H1 (cell line): ENCODE results near the gene GGCX. TPM values are rescaled to one million over a fixed set of nuclear protein-coding genes. Genes with fewer than 3 reads are reported as not detected.

Source experiments
- CTCF ChIA-PET: fragments of 300-600 bp; sonication (Branson Sonifier 250); formaldehyde crosslinking; loops from one replicate; lab custom pipeline; 2021; ENCODE audit not compliant: partially characterized antibody; lab: Charles Lee
- POLR2A ChIA-PET: fragments of 300-600 bp; sonication (Branson Sonifier 250); formaldehyde crosslinking; loops from one replicate; lab custom pipeline; 2021; ENCODE audit warnings: inconsistent platforms; ENCODE audit not compliant: partially characterized antibody; lab: Charles Lee
- DNase-seq, 2 experiments: peaks; one replicate each; pipeline versions ENCODE4 v3.0.0 to v3.0.0-alpha.2; 2010 to 2022; ENCODE audit warnings: low spot score in 2 of 2, low read depth in 1 of 2, mixed read lengths in 1 of 2
- FAIRE-seq: peaks from 2 replicates; lab custom pipeline; 2011; peaks lifted over from hg19 to GRCh38; lab: Jason Lieb, UNC
- H2AFZ ChIP-seq: 2 replicates; pipeline ENCODE4 v1.8.1; 2012; ENCODE audit warnings: low read length, inconsistent platforms
- H2AK5ac ChIP-seq: 2 replicates; pipeline ENCODE4 v1.6.1; 2013; ENCODE audit warnings: low read depth, low read length
- H2BK120ac ChIP-seq: replicated peaks from 2 replicates; pipeline ENCODE3; 2013; ENCODE audit warnings: low read depth, low read length, inconsistent platforms
- H2BK12ac ChIP-seq: 2 replicates; pipeline ENCODE4 v1.6.1; 2013; ENCODE audit warnings: low read depth, low read length
- H2BK15ac ChIP-seq: 2 replicates; pipeline ENCODE4 v1.6.1; 2013; ENCODE audit warnings: low read length
- H2BK20ac ChIP-seq: 2 replicates; pipeline ENCODE4 v1.6.1; 2013; ENCODE audit warnings: low read length
- H2BK5ac ChIP-seq: 2 replicates; pipeline ENCODE4 v1.6.1; 2013; ENCODE audit warnings: low read depth, low read length
- H3K14ac ChIP-seq: 2 replicates; pipeline ENCODE4 v1.6.1; 2013; ENCODE audit warnings: inconsistent platforms; ENCODE audit not compliant: insufficient read length
- H3K18ac ChIP-seq: 2 replicates; pipeline ENCODE4 v1.6.1; 2013; ENCODE audit warnings: low read length; ENCODE audit errors: extremely low read depth
- H3K23ac ChIP-seq: 2 replicates; pipeline ENCODE4 v1.6.1; 2013; ENCODE audit warnings: inconsistent platforms; ENCODE audit not compliant: insufficient read length
- H3K23me2 ChIP-seq: 2 replicates; pipeline ENCODE4 v1.6.1; 2013; ENCODE audit warnings: low read depth, low read length
- H3K27ac ChIP-seq: 2 replicates; pipeline ENCODE4 v1.6.1; 2011; ENCODE audit warnings: low read depth, low read length, inconsistent platforms
- H3K27me3 ChIP-seq, 4 experiments: replicated peaks in 1 of 4; 1 replicate in 1 of 4; 2 replicates in 3 of 4; pipeline versions ENCODE4 v1.6.1 to v1.8.1; 2011 to 2013; ENCODE audit warnings: low read length in 3 of 4, mild to moderate bottlenecking in 3 of 4, inconsistent platforms in 2 of 4, mixed read lengths in 2 of 4, moderate library complexity in 1 of 4; ENCODE audit not compliant: control insufficient read depth in 3 of 4, insufficient read depth in 3 of 4; ENCODE audit errors: extremely low read depth in 1 of 4
- H3K36me3 ChIP-seq, 4 experiments: 2 replicates each; pipeline versions ENCODE4 v1.6.1 to v1.8.1; 2011 to 2013; ENCODE audit warnings: mild to moderate bottlenecking in 4 of 4, low read length in 3 of 4, moderate library complexity in 2 of 4, control low read depth in 1 of 4, inconsistent platforms in 1 of 4; ENCODE audit not compliant: insufficient read depth in 4 of 4, control insufficient read depth in 2 of 4
- H3K4ac ChIP-seq: replicated peaks from 2 replicates; pipeline ENCODE3; 2013; ENCODE audit warnings: low read length, low read depth, mixed read lengths, inconsistent platforms; ENCODE audit not compliant: insufficient read length
- H3K4me1 ChIP-seq, 4 experiments: replicated peaks in 1 of 4; 1 replicate in 1 of 4; 2 replicates in 3 of 4; pipeline versions ENCODE4 v1.6.1 to v1.8.1; 2011 to 2013; ENCODE audit warnings: low read length in 3 of 4, inconsistent platforms in 2 of 4, mixed read lengths in 1 of 4; ENCODE audit not compliant: insufficient read depth in 4 of 4, control insufficient read depth in 3 of 4
- H3K4me2 ChIP-seq, 2 experiments: 2 replicates each; pipeline versions ENCODE4 v1.6.1 to v1.8.1; 2011 to 2013; ENCODE audit warnings: low read depth in 2 of 2, low read length in 2 of 2, control low read depth in 1 of 2, inconsistent platforms in 1 of 2, mild to moderate bottlenecking in 1 of 2; ENCODE audit not compliant: insufficient read depth in 1 of 2
- H3K4me3 ChIP-seq, 4 experiments: fragments of 200-600, 300-600 bp in 1 of 4; sonication (generic), shearing (Covaris generic), sonication (Bioruptor Twin) in 1 of 4; 2 replicates each; pipeline versions ENCODE4 v1.5.1 to v1.8.1; 2011 to 2016; ENCODE audit warnings: low read length in 4 of 4, low read depth in 3 of 4, control low read depth in 2 of 4, inconsistent platforms in 2 of 4, mild to moderate bottlenecking in 2 of 4, mixed read lengths in 1 of 4, moderate library complexity in 1 of 4; ENCODE audit not compliant: insufficient read depth in 2 of 4; ENCODE audit errors: extremely low read depth in 1 of 4
- H3K56ac ChIP-seq: replicated peaks from 2 replicates; pipeline ENCODE3; 2013; ENCODE audit warnings: low read depth, mild to moderate bottlenecking, mixed read lengths, low read length, inconsistent platforms; ENCODE audit not compliant: insufficient read length
- H3K79me1 ChIP-seq: 2 replicates; pipeline ENCODE4 v1.6.1; 2013; ENCODE audit warnings: low read depth, low read length, control low read depth
- H3K79me2 ChIP-seq, 2 experiments: 2 replicates each; pipeline versions ENCODE4 v1.6.1 to v1.8.1; 2012 to 2013; ENCODE audit warnings: low read length in 2 of 2, mild to moderate bottlenecking in 2 of 2, inconsistent platforms in 1 of 2; ENCODE audit not compliant: insufficient read depth in 2 of 2, control insufficient read depth in 1 of 2
- H3K9ac ChIP-seq, 4 experiments: replicated peaks in 1 of 4; 1 replicate in 1 of 4; 2 replicates in 3 of 4; pipeline versions ENCODE4 v1.6.1 to v1.8.1; 2011 to 2013; ENCODE audit warnings: low read depth in 3 of 4, low read length in 3 of 4, control low read depth in 2 of 4, mild to moderate bottlenecking in 2 of 4, moderate library complexity in 2 of 4, inconsistent platforms in 1 of 4; ENCODE audit errors: extremely low read depth in 1 of 4
- H3K9me3 ChIP-seq, 2 experiments: 2 replicates each; pipeline versions ENCODE4 v1.6.1 to v1.8.1; 2012 to 2013; ENCODE audit warnings: mild to moderate bottlenecking in 2 of 2, moderate library complexity in 2 of 2, control low read depth in 1 of 2, inconsistent platforms in 1 of 2, low read depth in 1 of 2, low read length in 1 of 2, mixed read lengths in 1 of 2; ENCODE audit not compliant: insufficient read depth in 2 of 2
- H4K20me1 ChIP-seq, 2 experiments: replicated peaks in 1 of 2; 2 replicates each; pipeline versions ENCODE3 to v1.8.1; 2011 to 2013; ENCODE audit warnings: inconsistent platforms in 2 of 2, low read length in 2 of 2, mild to moderate bottlenecking in 1 of 2; ENCODE audit not compliant: insufficient read depth in 2 of 2, control insufficient read depth in 1 of 2
- H4K5ac ChIP-seq: 2 replicates; pipeline ENCODE4 v1.6.1; 2013; ENCODE audit warnings: low read length, low read depth, mixed read lengths, inconsistent platforms; ENCODE audit not compliant: insufficient read length
- H4K8ac ChIP-seq: 2 replicates; pipeline ENCODE4 v1.8.0; 2013; ENCODE audit warnings: mild to moderate bottlenecking, moderate library complexity, low read length, inconsistent platforms; ENCODE audit not compliant: insufficient read depth; ENCODE audit errors: extremely low read depth
- H4K91ac ChIP-seq: replicated peaks from 2 replicates; pipeline ENCODE3; 2013; ENCODE audit warnings: low read length, mixed read lengths, inconsistent platforms; ENCODE audit not compliant: insufficient read length
- BACH1 ChIP-seq: IDR thresholded peaks from 2 replicates; pipeline ENCODE4 v1.6.1; 2012; ENCODE audit warnings: low read length, improper control_type of control experiment
- BRCA1 ChIP-seq: IDR thresholded peaks from 2 replicates; pipeline ENCODE4 v1.6.1; 2012; ENCODE audit warnings: low read depth, low read length, improper control_type of control experiment
- CEBPB ChIP-seq: IDR thresholded peaks from 2 replicates; pipeline ENCODE4 v1.6.1; 2012; ENCODE audit warnings: low read depth, low read length
- CHD2 ChIP-seq: IDR thresholded peaks from 2 replicates; pipeline ENCODE4 v1.6.1; 2012; ENCODE audit warnings: low read length, improper control_type of control experiment
- CTBP2 ChIP-seq: IDR thresholded peaks from 2 replicates; pipeline ENCODE4 v1.7.0; 2011; ENCODE audit warnings: borderline replicate concordance, mild to moderate bottlenecking, moderate library complexity, mixed read lengths, low read length; ENCODE audit not compliant: insufficient read depth, insufficient read length
- E2F6 ChIP-seq: IDR thresholded peaks from 2 replicates; pipeline ENCODE4 v1.6.1; 2012; ENCODE audit warnings: inconsistent platforms
- EZH2 ChIP-seq: fragments of 200-600 bp; sonication (generic); IDR thresholded peaks from 2 replicates; pipeline ENCODE4 v1.7.1; 2012; ENCODE audit warnings: low read depth, mild to moderate bottlenecking, moderate library complexity, low read length, inconsistent platforms; ENCODE audit not compliant: severe bottlenecking
- HDAC6 ChIP-seq: IDR thresholded peaks from one replicate; pipeline ENCODE4 v1.7.1; 2012; ENCODE audit warnings: low read depth, mild to moderate bottlenecking, inconsistent platforms, low read length, moderate library complexity
- NANOG ChIP-seq: IDR thresholded peaks from 2 replicates; pipeline ENCODE4 v1.6.1; 2011; ENCODE audit warnings: low read length, low read depth, mild to moderate bottlenecking, inconsistent platforms; ENCODE audit not compliant: insufficient read depth, poor library complexity, severe bottlenecking
- POLR2A ChIP-seq, 2 experiments: IDR thresholded peaks; 1 replicate in 1 of 2; 2 replicates in 1 of 2; pipeline ENCODE4 v1.6.1; 2011; ENCODE audit warnings: low read depth in 2 of 2, low read length in 2 of 2, mild to moderate bottlenecking in 2 of 2; ENCODE audit errors: control extremely low read depth in 1 of 2
- RNF2 ChIP-seq: fragments of 200-900, 300-1000 bp; sonication (generic); IDR thresholded peaks from 2 replicates; pipeline ENCODE4 v1.7.1; 2016; ENCODE audit warnings: borderline replicate concordance, low read depth, mild to moderate bottlenecking, antibody characterized with exemption, low read length; ENCODE audit not compliant: poor library complexity, severe bottlenecking; ENCODE audit errors: missing control alignments
- SP1 ChIP-seq: IDR thresholded peaks from 2 replicates; pipeline ENCODE4 v1.6.1; 2011; ENCODE audit warnings: low read depth, low read length
- SRF ChIP-seq: IDR thresholded peaks from 2 replicates; pipeline ENCODE4 v1.6.1; 2011; ENCODE audit warnings: mild to moderate bottlenecking, low read depth, low read length, moderate library complexity
- ZNF274 ChIP-seq: IDR thresholded peaks from 2 replicates; pipeline ENCODE4 v1.7.0; 2012; ENCODE audit warnings: low read length, borderline replicate concordance; ENCODE audit errors: extremely low read depth
- WGBS, 2 experiments: shearing (Covaris generic) in 1 of 2; methylation state at CpG; one replicate each; pipeline versions ENCODE4 v1.1.6 to v1.1.7; 2013 to 2015; ENCODE audit warnings: low lambda C conversion rate in 2 of 2, mixed read lengths in 2 of 2, inconsistent platforms in 1 of 2, low coverage in 1 of 2, missing lambda C conversion rate in 1 of 2; ENCODE audit not compliant: insufficient replicate concordance in 2 of 2, insufficient coverage in 1 of 2, insufficient read length in 1 of 2; ENCODE audit errors: extremely low coverage in 1 of 2, missing lambda C conversion rate in 1 of 2; 5-methylcytosine and 5-hydroxymethylcytosine counted together
- polyA plus RNA-seq, 7 experiments: library from polyadenylated mRNA; depleted of rRNA in 3 of 7; stranded (reverse) in 5 of 7; unstranded in 2 of 7; fragments of >200 nt in 5 of 7; fragments of 200-250 nt in 2 of 7; gene quantifications; 1 replicate in 5 of 7; 2 replicates in 1 of 7; 4 replicates in 1 of 7; pipeline versions ENCODE4 v1.2.1 to v1.2.3, GENCODE V29; 2011 to 2013; ENCODE audit warnings: missing spikeins in 2 of 7, mixed read lengths in 2 of 7
- total RNA-seq: library from RNA; stranded (reverse); fragmentation: NEBNext Ultra II Directional; extraction: Animal tissue kit (Norgen Biotek cat#: 25700); gene quantifications from 2 replicates; pipeline ENCODE4 v1.2.1, GENCODE V29; 2021

The GGCX gene
- total and polyA plus RNA-seq, 2 of the 8 experiments (the other 6 are each of a cell fraction or from before 2014, with no cell fraction given): 29.4 to 33.8 TPM

GRCh38 chr2:85534099-85534498, 27.2 kb downstream of the GGCX start:
- Histone ChIP-seq H3K4me2 (no peak overlapping the region), H3K4ac (no peak overlapping the region), H2BK12ac (no peak overlapping the region), H3K23me2 (no peaks in the 10 kb centered on the region; the same call in 1 of the 2 replicates), H2BK15ac (no peak overlapping the region), H3K14ac (no peak overlapping the region), H3K56ac (no peak overlapping the region), H3K36me3 (no peaks in the 10 kb centered on the region), H3K9me3 (no peaks in the 10 kb centered on the region), H3K23ac (no peak overlapping the region), H2BK5ac (no peak overlapping the region), H3K27me3 (no peaks in the 10 kb centered on the region), H3K4me1 (peaks cover 0 to 7% (median under 1%) of the 10 kb centered on the region in 4 experiments; a peak in 2 of 7 replicates), H4K91ac (no peak overlapping the region), H3K4me3 (no peak overlapping the region), H3K18ac (no peak overlapping the region), H2AK5ac (no peak overlapping the region), H3K27ac (no peak overlapping the region), H3K9ac (no peak overlapping the region), H2AFZ (no peak overlapping the region), H3K79me2 (peaks cover 0 to 12% of the 10 kb centered on the region in 2 experiments; a peak in 3 of 4 replicates), H4K5ac (no peak overlapping the region), H2BK20ac (no peak overlapping the region), H4K8ac (no peak overlapping the region), H4K20me1 (peaks cover 0 to 1% of the 10 kb centered on the region in 2 experiments), H3K79me1 (no peaks in the 10 kb centered on the region), H2BK120ac (no peak overlapping the region)
- DNase-seq: no peak
- CTCF ChIA-PET: interaction anchor here (0.6 to 2.8 kb wide), 4 partner anchors 26 to 113 kb away, joined by 3 to 14 read pairs (median 3); no protein-coding TSS in a partner anchor
- POLR2A ChIA-PET: interaction anchor here (1.1 to 38.6 kb wide), 4 partner anchors 16 to 133 kb away, joined by 3 to 1889 read pairs (median 575); partner anchors contain the start of genes CAPG, GGCX and SH2D6
- 86% methylated on average over 3 of the region's 3 CpGs; no CpG with 5 or more reads in 1 of the 2 experiments for WGBS, 2 experiments
- FAIRE-seq: no peak
- TF ChIP-seq SRF (no peak), EZH2 (no peak), BRCA1 (no peak), E2F6 (no peak), CEBPB (no peak), BACH1 (no peak), NANOG (no peak), CTBP2 (no peak), ZNF274 (no peak), RNF2 (no peak), HDAC6 (no peak), CHD2 (no peak), SP1 (no peak), POLR2A (IDR thresholded peaks at IDR 0.05; ENCODE audit: control extremely low read depth in 1 of 2, low read depth in 2 of 2, low read length in 2 of 2) (no peak)
